ENCODE measurements around the gene MOB3B.
A peak's percentile ranks its signal among the peaks of the same experiment; 100 is the strongest.

Gene MOB3B

GRCh38 chr9:27398982-27399653 lies 130.5 kb downstream of the MOB3B start:
- Histone ChIP-seq H3K27ac (ENCODE audit: low read depth in 2 of 2, low read length in 2 of 2) (no peak overlapping the region), H3K4me1 (ENCODE audit: control insufficient read depth in 2 of 2, insufficient read depth in 2 of 2, low read length in 2 of 2) (peaks cover 13 to 32% of the 10 kb centered on the region in 2 donors), H3K36me3 (ENCODE audit: control insufficient read depth in 2 of 2, insufficient read depth in 2 of 2, low read length in 2 of 2) (peaks cover 0 to 2% of the 10 kb centered on the region in 2 donors), H3K27me3 (ENCODE audit: control insufficient read depth in 2 of 2, insufficient read depth in 2 of 2, low read length in 2 of 2) (no peaks in the 10 kb centered on the region), H3K4me3 (ENCODE audit: low read length in 2 of 2) (no peak overlapping the region), H3K9me3 (ENCODE audit: control insufficient read depth in 2 of 2, low read length in 2 of 2) (no peaks in the 10 kb centered on the region), H3K9ac (ENCODE audit: low read depth in 1 of 2, low read length in 2 of 2) (no peak overlapping the region)

GRCh38 chr9:27396495-27396894 lies 133.1 kb downstream of the MOB3B start:
- H3K9ac ChIP-seq (ENCODE audit: low read depth in 1 of 2, low read length in 2 of 2), result no peak overlapping the region
- H3K4me3 ChIP-seq (ENCODE audit: low read length in 2 of 2), result no peak overlapping the region
- no peaks in the 10 kb centered on the region for H3K27me3 ChIP-seq (ENCODE audit: control insufficient read depth in 2 of 2, insufficient read depth in 2 of 2, low read length in 2 of 2)
- H3K9me3 ChIP-seq (ENCODE audit: control insufficient read depth in 2 of 2, low read length in 2 of 2), result no peaks in the 10 kb centered on the region
- H3K4me1 ChIP-seq (ENCODE audit: control insufficient read depth in 2 of 2, insufficient read depth in 2 of 2, low read length in 2 of 2), result peaks cover 15 to 41% of the 10 kb centered on the region in 2 donors
- H3K27ac ChIP-seq (ENCODE audit: low read depth in 2 of 2, low read length in 2 of 2), result no peak overlapping the region
- peaks cover 0 to 2% of the 10 kb centered on the region in 2 donors for H3K36me3 ChIP-seq (ENCODE audit: control insufficient read depth in 2 of 2, insufficient read depth in 2 of 2, low read length in 2 of 2)

- Histone ChIP-seq H3K27ac (ENCODE audit: low read depth in 2 of 2, low read length in 2 of 2) (no peak overlapping the region), H3K9ac (ENCODE audit: low read depth in 1 of 2, low read length in 2 of 2) (no peak overlapping the region), H3K4me3 (ENCODE audit: low read length in 2 of 2) (no peak overlapping the region)
These were observed 134.1 kb downstream of the MOB3B start for GRCh38 chr9:27395484-27395921.

GRCh38 chr9:27394826-27395201 lies 134.8 kb downstream of the MOB3B start:
- Histone ChIP-seq H3K27me3 (ENCODE audit: control insufficient read depth in 2 of 2, insufficient read depth in 2 of 2, low read length in 2 of 2) (no peaks in the 10 kb centered on the region), H3K27ac (ENCODE audit: low read depth in 2 of 2, low read length in 2 of 2) (peak overlapping the region in 1 of 2 donors; percentile 72), H3K9me3 (ENCODE audit: control insufficient read depth in 2 of 2, low read length in 2 of 2) (no peaks in the 10 kb centered on the region), H3K4me1 (ENCODE audit: control insufficient read depth in 2 of 2, insufficient read depth in 2 of 2, low read length in 2 of 2) (peaks cover 15 to 30% of the 10 kb centered on the region in 2 donors), H3K36me3 (ENCODE audit: control insufficient read depth in 2 of 2, insufficient read depth in 2 of 2, low read length in 2 of 2) (peaks cover 0 to 2% of the 10 kb centered on the region in 2 donors), H3K9ac (ENCODE audit: low read depth in 1 of 2, low read length in 2 of 2) (no peak overlapping the region), H3K4me3 (ENCODE audit: low read length in 2 of 2) (no peak overlapping the region)

More at GRCh38 chr9:27395484-27395921, 134.1 kb downstream of the MOB3B start:
- Histone ChIP-seq H3K27me3 (ENCODE audit: control insufficient read depth in 2 of 2, insufficient read depth in 2 of 2, low read length in 2 of 2) (no peaks in the 10 kb centered on the region), H3K36me3 (ENCODE audit: control insufficient read depth in 2 of 2, insufficient read depth in 2 of 2, low read length in 2 of 2) (peaks cover 0 to 2% of the 10 kb centered on the region in 2 donors), H3K4me1 (ENCODE audit: control insufficient read depth in 2 of 2, insufficient read depth in 2 of 2, low read length in 2 of 2) (peaks cover 15 to 34% of the 10 kb centered on the region in 2 donors), H3K9me3 (ENCODE audit: control insufficient read depth in 2 of 2, low read length in 2 of 2) (no peaks in the 10 kb centered on the region)

GRCh38 chr9:27394154-27394825 lies 135.3 kb downstream of the MOB3B start:
- Histone ChIP-seq H3K27me3 (ENCODE audit: control insufficient read depth in 2 of 2, insufficient read depth in 2 of 2, low read length in 2 of 2) (no peaks in the 10 kb centered on the region), H3K9ac (ENCODE audit: low read depth in 1 of 2, low read length in 2 of 2) (no peak overlapping the region), H3K36me3 (ENCODE audit: control insufficient read depth in 2 of 2, insufficient read depth in 2 of 2, low read length in 2 of 2) (peaks cover 0 to 2% of the 10 kb centered on the region in 2 donors), H3K27ac (ENCODE audit: low read depth in 2 of 2, low read length in 2 of 2) (peak overlapping the region; percentile 57 to 72), H3K4me1 (ENCODE audit: control insufficient read depth in 2 of 2, insufficient read depth in 2 of 2, low read length in 2 of 2) (peaks cover 15 to 30% of the 10 kb centered on the region in 2 donors), H3K9me3 (ENCODE audit: control insufficient read depth in 2 of 2, low read length in 2 of 2) (no peaks in the 10 kb centered on the region), H3K4me3 (ENCODE audit: low read length in 2 of 2) (peak overlapping the region in 1 of 2 donors; percentile 10)

- no peak overlapping the region for H3K9ac ChIP-seq (ENCODE audit: low read depth in 1 of 2, low read length in 2 of 2)
- peaks cover 15 to 30% of the 10 kb centered on the region in 2 donors for H3K4me1 ChIP-seq (ENCODE audit: control insufficient read depth in 2 of 2, insufficient read depth in 2 of 2, low read length in 2 of 2)
- H3K36me3 ChIP-seq (ENCODE audit: control insufficient read depth in 2 of 2, insufficient read depth in 2 of 2, low read length in 2 of 2), result peaks cover 0 to 2% of the 10 kb centered on the region in 2 donors
- no peaks in the 10 kb centered on the region for H3K27me3 ChIP-seq (ENCODE audit: control insufficient read depth in 2 of 2, insufficient read depth in 2 of 2, low read length in 2 of 2)
- no peaks in the 10 kb centered on the region for H3K9me3 ChIP-seq (ENCODE audit: control insufficient read depth in 2 of 2, low read length in 2 of 2)
- H3K27ac ChIP-seq (ENCODE audit: low read depth in 2 of 2, low read length in 2 of 2), result no peak overlapping the region
- no peak overlapping the region for H3K4me3 ChIP-seq (ENCODE audit: low read length in 2 of 2)
These were observed 136.4 kb downstream of the MOB3B start for GRCh38 chr9:27393054-27393846.

GRCh38 chr9:27392451-27392850 lies 137.2 kb downstream of the MOB3B start:
- peaks cover 15 to 30% of the 10 kb centered on the region in 2 donors for H3K4me1 ChIP-seq (ENCODE audit: control insufficient read depth in 2 of 2, insufficient read depth in 2 of 2, low read length in 2 of 2)
- no peak overlapping the region for H3K27ac ChIP-seq (ENCODE audit: low read depth in 2 of 2, low read length in 2 of 2)
- no peaks in the 10 kb centered on the region for H3K27me3 ChIP-seq (ENCODE audit: control insufficient read depth in 2 of 2, insufficient read depth in 2 of 2, low read length in 2 of 2)
- no peaks in the 10 kb centered on the region for H3K9me3 ChIP-seq (ENCODE audit: control insufficient read depth in 2 of 2, low read length in 2 of 2)
- H3K4me3 ChIP-seq (ENCODE audit: low read length in 2 of 2), result no peak overlapping the region
- H3K36me3 ChIP-seq (ENCODE audit: control insufficient read depth in 2 of 2, insufficient read depth in 2 of 2, low read length in 2 of 2), result no peaks in the 10 kb centered on the region
- no peak overlapping the region for H3K9ac ChIP-seq (ENCODE audit: low read depth in 1 of 2, low read length in 2 of 2)

- no peak overlapping the region for H3K9ac ChIP-seq (ENCODE audit: low read depth in 1 of 2, low read length in 2 of 2)
- H3K27ac ChIP-seq (ENCODE audit: low read depth in 2 of 2, low read length in 2 of 2), result no peak overlapping the region
These were observed 138.3 kb downstream of the MOB3B start for GRCh38 chr9:27391040-27391895.

GRCh38 chr9:27388150-27388549 lies 141.5 kb downstream of the MOB3B start:
- no peak overlapping the region for H3K4me3 ChIP-seq (ENCODE audit: low read length in 2 of 2)
- H3K9ac ChIP-seq (ENCODE audit: low read depth in 1 of 2, low read length in 2 of 2), result no peak overlapping the region
- no peaks in the 10 kb centered on the region for H3K36me3 ChIP-seq (ENCODE audit: control insufficient read depth in 2 of 2, insufficient read depth in 2 of 2, low read length in 2 of 2)
- peaks cover 10 to 39% of the 10 kb centered on the region in 2 donors for H3K4me1 ChIP-seq (ENCODE audit: control insufficient read depth in 2 of 2, insufficient read depth in 2 of 2, low read length in 2 of 2)
- H3K27me3 ChIP-seq (ENCODE audit: control insufficient read depth in 2 of 2, insufficient read depth in 2 of 2, low read length in 2 of 2), result no peaks in the 10 kb centered on the region
- H3K27ac ChIP-seq (ENCODE audit: low read depth in 2 of 2, low read length in 2 of 2), result no peak overlapping the region
- no peaks in the 10 kb centered on the region for H3K9me3 ChIP-seq (ENCODE audit: control insufficient read depth in 2 of 2, low read length in 2 of 2)

More at GRCh38 chr9:27391040-27391895, 138.3 kb downstream of the MOB3B start:
- H3K9me3 ChIP-seq (ENCODE audit: control insufficient read depth in 2 of 2, low read length in 2 of 2), result no peaks in the 10 kb centered on the region
- H3K27me3 ChIP-seq (ENCODE audit: control insufficient read depth in 2 of 2, insufficient read depth in 2 of 2, low read length in 2 of 2), result no peaks in the 10 kb centered on the region
- no peak overlapping the region for H3K4me3 ChIP-seq (ENCODE audit: low read length in 2 of 2)
- H3K36me3 ChIP-seq (ENCODE audit: control insufficient read depth in 2 of 2, insufficient read depth in 2 of 2, low read length in 2 of 2), result no peaks in the 10 kb centered on the region
- peaks cover 19 to 37% of the 10 kb centered on the region in 2 donors for H3K4me1 ChIP-seq (ENCODE audit: control insufficient read depth in 2 of 2, insufficient read depth in 2 of 2, low read length in 2 of 2)

Data from mucosa of rectum (tissue), 2 donors.